Thyroid gland (tissue), 4 donors: ENCODE measurements around the gene CERS2. TPM values are rescaled to one million over a fixed set of nuclear protein-coding genes. Genes with fewer than 3 reads are reported as not detected.

Experiments
- DNase-seq, 2 donors: peaks; one replicate each; pipeline ENCODE4 v3.0.0-alpha.2; 2019
- H3K27ac ChIP-seq, 3 donors: fragments of 200-600 bp; sonication (generic); 1 replicate in 2 of 3; 2 replicates in 1 of 3; pipeline ENCODE4 v1.5.1; 2016 to 2019; ENCODE audit warnings: mild to moderate bottlenecking in 1 of 3, moderate library complexity in 1 of 3
- H3K27me3 ChIP-seq: fragments of 200-600 bp; sonication (generic); one replicate; pipeline ENCODE4 v1.5.1; 2019
- H3K36me3 ChIP-seq, 2 donors: fragments of 200-600 bp; sonication (generic); one replicate each; pipeline ENCODE4 v1.5.1; 2016 to 2019
- H3K4me1 ChIP-seq, 2 donors: fragments of 200-600 bp; sonication (generic); one replicate each; pipeline ENCODE4 v1.5.1; 2017 to 2019
- H3K4me3 ChIP-seq, 3 donors: fragments of 200-600 bp; sonication (generic); replicated peaks in 1 of 3; 1 replicate in 2 of 3; 2 replicates in 1 of 3; pipeline ENCODE4 v1.5.1; 2016; ENCODE audit warnings: mild to moderate bottlenecking in 1 of 3
- H3K9me3 ChIP-seq: fragments of 200-600 bp; sonication (generic); one replicate; pipeline ENCODE4 v1.5.1; 2017
- POLR2A ChIP-seq, 2 donors: fragments of 450-650 bp; IDR thresholded peaks; one replicate each; pipeline ENCODE4 v1.6.1; 2017; ENCODE audit warnings: antibody characterized with exemption in 2 of 2, mild to moderate bottlenecking in 2 of 2, moderate library complexity in 1 of 2
- WGBS, 2 donors: methylation state at CpG; one replicate each; pipeline ENCODE4 v1.1.5; 2017; 5-methylcytosine and 5-hydroxymethylcytosine counted together
- intact Hi-C: fragments of 100-400 bp; cut with DNase I; formaldehyde crosslinking; loops from one replicate; pipeline ENCODE4 v1.15.1; 2023
- total RNA-seq, 4 donors: library from RNA; depleted of rRNA; stranded (reverse); fragments of >200 nt; gene quantifications; one replicate each; pipeline ENCODE4 v1.2.3, GENCODE V29; 2016
- TF ChIP-seq, protein P1 (sequence below), 6 experiments: fragments of 200-600 bp in 3 of 6; fragments of 450-650 bp in 3 of 6; sonication (generic) in 3 of 6; IDR thresholded peaks; one replicate each; pipeline ENCODE4 v1.5.1; 2016 to 2019; ENCODE audit warnings: antibody characterized with exemption in 6 of 6, mild to moderate bottlenecking in 2 of 6, inconsistent platforms in 1 of 6, moderate library complexity in 1 of 6

CERS2 gene
- total RNA-seq, 4 donors from 2014 or later, result 158 to 183 (median 171) TPM

DNA sequence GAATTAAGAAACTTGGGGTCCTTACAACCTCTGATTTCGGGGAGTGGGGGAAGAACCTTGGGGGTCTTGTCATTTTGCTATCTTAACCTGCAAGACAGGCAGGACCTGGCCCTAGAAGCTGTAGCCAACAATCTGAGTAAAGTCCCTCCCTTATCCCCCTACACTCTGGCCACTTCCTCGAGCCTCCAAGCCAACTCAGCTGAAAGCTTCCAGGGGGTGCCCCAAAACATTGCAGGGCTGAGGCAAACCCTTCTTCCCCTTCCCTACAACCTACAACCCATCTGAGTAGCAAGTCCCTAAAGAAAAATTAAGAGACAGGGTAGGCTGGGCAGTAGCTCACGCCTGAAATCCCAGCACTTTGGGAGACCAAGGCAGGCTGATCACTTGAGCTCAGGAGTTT is 5.0 kb downstream of the CERS2 start:
- DNase-seq, result no peak
- WGBS, 2 donors, result 84 to 88% methylated on average over 3 of the region's 3 CpGs
- TF ChIP-seq POLR2A (IDR thresholded peaks at IDR 0.05), result no peak
- TF ChIP-seq, protein P1, sequence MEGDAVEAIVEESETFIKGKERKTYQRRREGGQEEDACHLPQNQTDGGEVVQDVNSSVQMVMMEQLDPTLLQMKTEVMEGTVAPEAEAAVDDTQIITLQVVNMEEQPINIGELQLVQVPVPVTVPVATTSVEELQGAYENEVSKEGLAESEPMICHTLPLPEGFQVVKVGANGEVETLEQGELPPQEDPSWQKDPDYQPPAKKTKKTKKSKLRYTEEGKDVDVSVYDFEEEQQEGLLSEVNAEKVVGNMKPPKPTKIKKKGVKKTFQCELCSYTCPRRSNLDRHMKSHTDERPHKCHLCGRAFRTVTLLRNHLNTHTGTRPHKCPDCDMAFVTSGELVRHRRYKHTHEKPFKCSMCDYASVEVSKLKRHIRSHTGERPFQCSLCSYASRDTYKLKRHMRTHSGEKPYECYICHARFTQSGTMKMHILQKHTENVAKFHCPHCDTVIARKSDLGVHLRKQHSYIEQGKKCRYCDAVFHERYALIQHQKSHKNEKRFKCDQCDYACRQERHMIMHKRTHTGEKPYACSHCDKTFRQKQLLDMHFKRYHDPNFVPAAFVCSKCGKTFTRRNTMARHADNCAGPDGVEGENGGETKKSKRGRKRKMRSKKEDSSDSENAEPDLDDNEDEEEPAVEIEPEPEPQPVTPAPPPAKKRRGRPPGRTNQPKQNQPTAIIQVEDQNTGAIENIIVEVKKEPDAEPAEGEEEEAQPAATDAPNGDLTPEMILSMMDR (IDR thresholded peaks at IDR 0.05), result no peak
- H3K9me3 ChIP-seq, result no peaks in the 10 kb centered on the region
- H3K4me1 ChIP-seq, result peaks cover 33 to 35% of the 10 kb centered on the region in 2 donors
- intact Hi-C loops, result no loop called here
- H3K27ac ChIP-seq, result peak overlapping the region in 2 of 3 donors; percentile 89 to 92
- no peak overlapping the region for H3K4me3 ChIP-seq
- peaks cover 43% of the 10 kb centered on the region in 2 donors for H3K36me3 ChIP-seq
- H3K27me3 ChIP-seq, result no peaks in the 10 kb centered on the region

DNA sequence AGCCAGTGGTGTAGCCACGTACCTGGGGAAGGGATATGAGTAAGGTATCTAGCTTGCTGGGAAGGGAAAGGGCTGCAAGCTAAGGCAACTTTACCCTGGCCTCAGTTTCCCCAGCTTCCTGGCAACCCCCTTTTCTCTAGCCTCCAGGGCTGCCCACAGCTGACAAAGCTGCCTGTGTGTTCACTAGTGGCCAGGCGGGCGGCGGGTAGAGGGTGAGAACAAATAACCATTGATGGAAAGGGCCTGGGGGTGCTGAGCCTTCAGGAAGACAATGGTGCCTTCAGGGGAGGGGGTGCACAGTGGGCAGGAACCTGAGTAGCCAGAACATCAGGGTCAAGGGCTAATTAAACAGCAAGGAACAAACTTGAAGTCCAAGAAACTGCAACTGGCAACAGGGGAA is 6.1 kb downstream of the CERS2 start:
- TF ChIP-seq, protein P1 (IDR thresholded peaks at IDR 0.05), result no peak
- TF ChIP-seq POLR2A (IDR thresholded peaks at IDR 0.05), result no peak
- no peaks in the 10 kb centered on the region for H3K27me3 ChIP-seq
- no peak overlapping the region for H3K4me3 ChIP-seq
- intact Hi-C loops, result no loop called here
- peaks cover 31 to 35% of the 10 kb centered on the region in 2 donors for H3K4me1 ChIP-seq
- DNase-seq, result no peak
- H3K9me3 ChIP-seq, result no peaks in the 10 kb centered on the region
- peaks cover 54 to 55% of the 10 kb centered on the region in 2 donors for H3K36me3 ChIP-seq
- H3K27ac ChIP-seq, result peak overlapping the region in 1 of 3 donors; percentile 3
- 94 to 99% methylated on average over 4 of the region's 4 CpGs for WGBS, 2 donors

DNA sequence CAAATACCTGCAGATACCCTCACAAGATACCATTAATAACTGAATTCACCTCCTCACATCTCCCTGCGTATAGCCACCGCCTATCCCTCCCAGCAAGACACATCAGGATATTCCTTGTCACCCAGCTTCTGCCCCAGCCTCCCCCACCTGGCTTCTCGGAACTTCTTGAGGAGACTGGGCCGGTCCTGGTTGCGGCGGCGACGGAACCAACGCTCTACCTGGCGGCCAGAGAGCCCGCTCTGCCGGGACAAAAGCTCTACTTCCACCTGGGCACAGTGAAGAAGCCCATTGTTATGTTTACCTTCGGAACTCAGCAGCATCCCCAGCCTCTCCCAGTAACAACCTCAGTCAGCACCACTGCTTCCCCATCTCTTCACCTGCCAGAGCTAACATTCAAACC is 6.7 kb downstream of the CERS2 start:
- WGBS, 2 donors, result 94 to 97% methylated on average over 13 of the region's 13 CpGs

DNA sequence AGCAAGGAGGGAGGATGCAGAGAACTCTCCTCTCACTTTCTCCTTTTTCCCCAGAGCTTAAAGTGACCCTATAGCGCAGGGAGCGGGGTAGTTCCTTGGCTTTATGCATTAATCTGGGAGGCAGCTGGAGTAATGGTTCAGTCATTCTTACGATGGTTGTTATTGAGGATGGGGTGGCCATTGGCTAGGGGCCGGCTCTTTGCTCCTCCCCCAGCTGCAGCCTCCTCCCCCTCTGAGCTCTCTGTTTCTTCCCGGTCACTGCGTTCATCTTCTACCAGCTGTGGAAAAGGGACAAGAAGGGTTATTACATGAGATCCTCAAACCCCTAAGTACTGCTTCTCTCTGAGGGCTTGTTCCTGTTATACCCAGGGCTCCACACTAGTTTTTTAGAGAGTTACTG is 8.6 kb downstream of the CERS2 start:
- TF ChIP-seq POLR2A (IDR thresholded peaks at IDR 0.05), result no peak
- TF ChIP-seq, protein P1 (IDR thresholded peaks at IDR 0.05), result no peak
- Histone ChIP-seq H3K27ac (no peak overlapping the region), H3K36me3 (peaks cover 67 to 78% of the 10 kb centered on the region in 2 donors), H3K9me3 (no peaks in the 10 kb centered on the region), H3K4me1 (peaks cover 8 to 16% of the 10 kb centered on the region in 2 donors), H3K27me3 (no peaks in the 10 kb centered on the region), H3K4me3 (no peak overlapping the region)
- DNase-seq, result no peak
- intact Hi-C loops, result no loop called here
- WGBS, 2 donors, result 75 to 81% methylated on average over 6 of the region's 6 CpGs

More for the DNA sequence above, 6.7 kb downstream of the CERS2 start:
- Histone ChIP-seq H3K36me3 (peaks cover 57 to 60% of the 10 kb centered on the region in 2 donors), H3K27ac (peak overlapping the region in 1 of 3 donors; percentile 3), H3K27me3 (no peaks in the 10 kb centered on the region), H3K9me3 (no peaks in the 10 kb centered on the region), H3K4me3 (no peak overlapping the region), H3K4me1 (peaks cover 26 to 35% of the 10 kb centered on the region in 2 donors)
- intact Hi-C loops, result no loop called here
- no peak for DNase-seq
- TF ChIP-seq POLR2A (IDR thresholded peaks at IDR 0.05), result no peak

DNA sequence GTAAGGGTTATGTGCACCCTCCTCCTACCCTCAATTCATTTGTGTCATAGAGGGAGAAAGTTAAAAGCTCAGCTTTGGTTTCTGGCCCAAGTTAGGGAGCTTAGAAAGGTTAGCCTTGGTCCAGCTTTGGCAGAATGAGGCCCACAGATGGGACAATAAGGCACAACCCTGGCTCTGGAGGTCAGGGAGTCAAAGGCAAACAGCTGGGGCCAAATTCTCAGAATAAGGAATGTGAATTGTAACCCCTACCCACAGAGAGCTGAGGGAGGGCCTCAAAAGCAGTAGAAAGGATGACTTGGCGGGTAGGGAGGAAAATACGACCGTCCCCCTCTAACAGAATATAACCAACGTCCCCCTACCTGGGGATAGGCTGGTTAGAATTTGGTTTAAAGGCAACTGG is 9.0 kb downstream of the CERS2 start:
- Histone ChIP-seq H3K27me3 (no peaks in the 10 kb centered on the region), H3K4me1 (peaks cover 4 to 12% of the 10 kb centered on the region in 2 donors), H3K27ac (no peak overlapping the region), H3K36me3 (peaks cover 71 to 82% of the 10 kb centered on the region in 2 donors), H3K4me3 (no peak overlapping the region), H3K9me3 (no peaks in the 10 kb centered on the region)
- DNase-seq, result no peak
- intact Hi-C loops, result no loop called here
- 93 to 97% methylated on average over 4 of the region's 4 CpGs for WGBS, 2 donors
- TF ChIP-seq, protein P1 (IDR thresholded peaks at IDR 0.05), result no peak
- TF ChIP-seq POLR2A (IDR thresholded peaks at IDR 0.05), result no peak

DNA sequence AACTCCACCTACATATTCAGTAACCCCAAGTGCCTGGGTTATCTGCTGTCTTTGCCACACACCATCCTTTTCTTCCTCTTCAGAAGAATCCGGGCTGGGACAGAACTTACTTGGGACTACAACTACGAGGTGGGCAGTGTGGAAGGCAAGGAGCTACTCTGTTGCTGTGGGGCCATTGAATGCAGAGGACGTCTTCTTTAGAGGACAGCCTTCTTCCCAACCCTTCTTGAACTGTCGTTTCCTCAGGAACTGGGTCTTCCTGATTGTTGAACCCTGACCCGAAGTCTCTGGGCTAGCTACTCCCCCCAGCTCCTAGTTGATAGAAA is 10.5 kb downstream of the CERS2 start:
- intact Hi-C loops, result no loop called here
- TF ChIP-seq POLR2A (IDR thresholded peaks at IDR 0.05), result no peak
- TF ChIP-seq, protein P1 (IDR thresholded peaks at IDR 0.05), result no peak

More for the DNA sequence above, 10.5 kb downstream of the CERS2 start:
- no peak overlapping the region for H3K27ac ChIP-seq
- H3K36me3 ChIP-seq, result peaks cover 86 to 95% of the 10 kb centered on the region in 2 donors
- H3K27me3 ChIP-seq, result no peaks in the 10 kb centered on the region
- 72 to 87% methylated on average over 5 of the region's 5 CpGs for WGBS, 2 donors
- H3K4me1 ChIP-seq, result no peaks in the 10 kb centered on the region
- no peak overlapping the region for H3K4me3 ChIP-seq
- no peak for DNase-seq
- no peaks in the 10 kb centered on the region for H3K9me3 ChIP-seq
